ENCODE results near the gene TARM1.

TARM1 gene

GRCh38 chr19:54084410-54084809, 3.2 kb upstream of the TARM1 start:
- TF ChIP-seq, protein P1, sequence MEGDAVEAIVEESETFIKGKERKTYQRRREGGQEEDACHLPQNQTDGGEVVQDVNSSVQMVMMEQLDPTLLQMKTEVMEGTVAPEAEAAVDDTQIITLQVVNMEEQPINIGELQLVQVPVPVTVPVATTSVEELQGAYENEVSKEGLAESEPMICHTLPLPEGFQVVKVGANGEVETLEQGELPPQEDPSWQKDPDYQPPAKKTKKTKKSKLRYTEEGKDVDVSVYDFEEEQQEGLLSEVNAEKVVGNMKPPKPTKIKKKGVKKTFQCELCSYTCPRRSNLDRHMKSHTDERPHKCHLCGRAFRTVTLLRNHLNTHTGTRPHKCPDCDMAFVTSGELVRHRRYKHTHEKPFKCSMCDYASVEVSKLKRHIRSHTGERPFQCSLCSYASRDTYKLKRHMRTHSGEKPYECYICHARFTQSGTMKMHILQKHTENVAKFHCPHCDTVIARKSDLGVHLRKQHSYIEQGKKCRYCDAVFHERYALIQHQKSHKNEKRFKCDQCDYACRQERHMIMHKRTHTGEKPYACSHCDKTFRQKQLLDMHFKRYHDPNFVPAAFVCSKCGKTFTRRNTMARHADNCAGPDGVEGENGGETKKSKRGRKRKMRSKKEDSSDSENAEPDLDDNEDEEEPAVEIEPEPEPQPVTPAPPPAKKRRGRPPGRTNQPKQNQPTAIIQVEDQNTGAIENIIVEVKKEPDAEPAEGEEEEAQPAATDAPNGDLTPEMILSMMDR (IDR thresholded peaks at IDR 0.05; ENCODE audit: borderline replicate concordance, control extremely low read depth, extremely low read depth, insufficient read depth, missing control alignments), result no peak

GRCh38 chr19:54077334-54077733, 3.8 kb downstream of the TARM1 start:
- DNase-seq (ENCODE audit: low spot score), result no peak

More at GRCh38 chr19:54084410-54084809, 3.2 kb upstream of the TARM1 start:
- in situ Hi-C loops (cut with MboI; ENCODE audit: low sequenced_read_pairs, unreplicated experiment), result no loop called here
- DNase-seq (ENCODE audit: low spot score), result no peak

GRCh38 chr19:54074851-54075250, 6.3 kb downstream of the TARM1 start:
- DNase-seq (ENCODE audit: low spot score), result no peak
- in situ Hi-C loops (cut with MboI; ENCODE audit: low sequenced_read_pairs, unreplicated experiment), result no loop called here
- TF ChIP-seq, protein P1 (IDR thresholded peaks at IDR 0.05; ENCODE audit: borderline replicate concordance, control extremely low read depth, extremely low read depth, insufficient read depth, missing control alignments), result no peak

More at GRCh38 chr19:54077334-54077733, 3.8 kb downstream of the TARM1 start:
- in situ Hi-C loops (cut with MboI; ENCODE audit: low sequenced_read_pairs, unreplicated experiment), result no loop called here
- TF ChIP-seq, protein P1 (IDR thresholded peaks at IDR 0.05; ENCODE audit: borderline replicate concordance, control extremely low read depth, extremely low read depth, insufficient read depth, missing control alignments), result no peak

GRCh38 chr19:54073829-54074228, 7.3 kb downstream of the TARM1 start:
- in situ Hi-C loops (cut with MboI; ENCODE audit: low sequenced_read_pairs, unreplicated experiment), result no loop called here
- DNase-seq (ENCODE audit: low spot score), result no peak
- TF ChIP-seq, protein P1 (IDR thresholded peaks at IDR 0.05; ENCODE audit: borderline replicate concordance, control extremely low read depth, extremely low read depth, insufficient read depth, missing control alignments), result no peak

DNA sequence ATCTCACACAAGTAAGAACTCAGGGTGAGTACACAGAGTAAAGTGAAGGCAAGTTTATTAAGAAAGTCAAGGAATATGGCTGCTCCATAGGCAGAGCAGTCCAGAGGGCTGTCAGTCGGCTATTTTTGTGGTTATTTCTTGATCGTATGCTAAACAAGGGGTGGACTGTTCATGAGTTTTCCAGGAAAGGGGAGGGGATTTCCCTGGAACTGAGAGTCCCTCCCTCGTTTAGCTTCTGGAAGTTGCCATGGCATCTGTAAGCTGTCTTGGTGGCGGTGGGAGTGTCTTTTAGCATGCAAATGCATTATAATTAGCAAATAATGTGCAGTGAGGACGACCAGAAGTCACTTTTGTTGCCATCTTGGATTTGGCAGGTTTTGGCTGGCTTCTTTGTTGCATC, 11.7 kb downstream of the TARM1 start:
- in situ Hi-C loops (cut with MboI; ENCODE audit: low sequenced_read_pairs, unreplicated experiment), result no loop called here
- TF ChIP-seq, protein P1 (IDR thresholded peaks at IDR 0.05; ENCODE audit: borderline replicate concordance, control extremely low read depth, extremely low read depth, insufficient read depth, missing control alignments), result no peak

GRCh38 chr19:54063350-54064116, 17.6 kb downstream of the TARM1 start, which contains the start of gene VSTM1:
Gene VSTM1 (minus strand): TSS chr19:54063897. CDS start chr19:54063777, 120 bp downstream.
- TF ChIP-seq, protein P1 (IDR thresholded peaks at IDR 0.05; ENCODE audit: borderline replicate concordance, control extremely low read depth, extremely low read depth, insufficient read depth, missing control alignments), result no peak
- DNase-seq (ENCODE audit: low spot score), result no peak
- in situ Hi-C loops (cut with MboI; ENCODE audit: low sequenced_read_pairs, unreplicated experiment), result no loop called here

More for the DNA sequence above, 11.7 kb downstream of the TARM1 start:
- no peak for DNase-seq (ENCODE audit: low spot score)

All from GM13976 (cell line).